ENCODE measurements around the gene PTCH1.

Gene PTCH1

GRCh38 chr9:95425910-95426551, 90.7 kb downstream of the PTCH1 start:
- Histone ChIP-seq H2AFZ (ENCODE audit: insufficient read depth, low read length, poor library complexity) (peak overlapping the region; percentile 50), H4K8ac (ENCODE audit: low read depth, low read length) (peak overlapping the region; percentile 17), H3K9ac (ENCODE audit: low read length) (peak overlapping the region; percentile 7), H3K14ac (ENCODE audit: low read length) (peak overlapping the region; percentile 35), H2BK5ac (ENCODE audit: low read depth, low read length, poor library complexity) (peak overlapping the region; percentile 16), H3K4me3 (ENCODE audit: low read depth, low read length) (peak overlapping the region; percentile 42), H3K9me3 (ENCODE audit: insufficient read depth, low read depth, low read length) (peaks cover 1% of the 10 kb centered on the region), H3K4ac (ENCODE audit: low read depth, low read length) (no peak overlapping the region), H3K27ac (ENCODE audit: low read depth, low read length) (no peak overlapping the region), H3K36me3 (ENCODE audit: control insufficient read depth in 1 of 2, insufficient read depth in 2 of 2, low read length in 2 of 2) (peaks cover 2 to 3% of the 10 kb centered on the region in 2 experiments), H3K4me2 (ENCODE audit: low read length) (peak overlapping the region; percentile 88), H3K18ac (ENCODE audit: low read length) (no peak overlapping the region), H2AK5ac (ENCODE audit: low read length) (peak overlapping the region; percentile 79), H4K12ac (ENCODE audit: low read depth, low read length) (peak overlapping the region; percentile 35), H3K79me2 (ENCODE audit: control insufficient read depth, insufficient read depth, low read length, poor library complexity) (peaks cover 2% of the 10 kb centered on the region), H2BK12ac (ENCODE audit: low read length) (no peak overlapping the region), H3K79me1 (ENCODE audit: low read length) (peaks cover 9% of the 10 kb centered on the region), H3K23ac (ENCODE audit: low read length) (no peak overlapping the region), H3K4me1 (ENCODE audit: control insufficient read depth in 1 of 2, insufficient read depth in 2 of 2, low read length in 2 of 2) (no peaks in the 10 kb centered on the region), H3K27me3 (ENCODE audit: insufficient read depth, low read length) (no peaks in the 10 kb centered on the region), H4K91ac (ENCODE audit: low read depth, low read length) (peak overlapping the region; percentile 59), H2BK120ac (ENCODE audit: insufficient read depth, low read length, poor library complexity) (peak overlapping the region; percentile 36)
- WGBS (ENCODE audit: extremely low coverage, insufficient coverage, insufficient read length), result no CpG with 5 or more reads among the region's 11 CpGs
- DNase-seq, result no peak

GRCh38 chr9:95422650-95423049, 94.1 kb downstream of the PTCH1 start:
- Histone ChIP-seq H2BK5ac (ENCODE audit: low read depth, low read length, poor library complexity) (no peak overlapping the region), H3K79me2 (ENCODE audit: control insufficient read depth, insufficient read depth, low read length, poor library complexity) (peaks cover 2% of the 10 kb centered on the region), H2AFZ (ENCODE audit: insufficient read depth, low read length, poor library complexity) (no peak overlapping the region), H3K9ac (ENCODE audit: low read length) (no peak overlapping the region), H3K4me1 (ENCODE audit: control insufficient read depth in 1 of 2, insufficient read depth in 2 of 2, low read length in 2 of 2) (no peaks in the 10 kb centered on the region), H3K27ac (ENCODE audit: low read depth, low read length) (no peak overlapping the region), H2BK120ac (ENCODE audit: insufficient read depth, low read length, poor library complexity) (no peak overlapping the region), H3K27me3 (ENCODE audit: insufficient read depth, low read length) (no peaks in the 10 kb centered on the region), H2AK5ac (ENCODE audit: low read length) (no peak overlapping the region), H3K79me1 (ENCODE audit: low read length) (peaks cover 9% of the 10 kb centered on the region), H3K4ac (ENCODE audit: low read depth, low read length) (no peak overlapping the region), H3K14ac (ENCODE audit: low read length) (no peak overlapping the region), H3K18ac (ENCODE audit: low read length) (no peak overlapping the region), H4K91ac (ENCODE audit: low read depth, low read length) (no peak overlapping the region), H3K36me3 (ENCODE audit: control insufficient read depth in 1 of 2, insufficient read depth in 2 of 2, low read length in 2 of 2) (peaks cover 2 to 3% of the 10 kb centered on the region in 2 experiments), H4K8ac (ENCODE audit: low read depth, low read length) (no peak overlapping the region), H3K4me2 (ENCODE audit: low read length) (no peak overlapping the region), H3K23ac (ENCODE audit: low read length) (no peak overlapping the region), H4K12ac (ENCODE audit: low read depth, low read length) (no peak overlapping the region), H3K4me3 (ENCODE audit: low read depth, low read length) (no peak overlapping the region), H2BK12ac (ENCODE audit: low read length) (no peak overlapping the region), H3K9me3 (ENCODE audit: insufficient read depth, low read depth, low read length) (peaks cover 1% of the 10 kb centered on the region)
- no CpG with 5 or more reads among the region's 1 CpG for WGBS (ENCODE audit: extremely low coverage, insufficient coverage, insufficient read length)
- DNase-seq, result no peak

DNA sequence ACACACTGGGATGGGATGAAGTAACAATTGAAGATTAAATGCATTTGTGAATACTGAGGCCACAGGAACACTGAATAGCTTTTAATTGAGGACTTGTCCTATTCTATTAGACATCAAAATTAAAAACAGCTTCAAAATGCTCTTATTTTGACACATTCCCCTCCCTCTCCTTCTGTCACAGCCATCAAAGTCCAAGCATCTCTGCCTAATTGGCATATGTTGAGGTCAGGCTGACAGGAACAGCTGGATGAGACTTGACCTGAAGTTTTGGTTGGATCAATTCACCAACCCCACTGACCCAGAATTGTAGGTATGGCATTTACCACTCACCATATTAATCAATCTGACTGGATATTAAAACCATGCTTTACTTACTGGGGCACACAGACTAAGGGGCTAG, 96.3 kb downstream of the PTCH1 start:
- Histone ChIP-seq H2AK5ac (ENCODE audit: low read length) (no peak overlapping the region), H3K27me3 (ENCODE audit: insufficient read depth, low read length) (no peaks in the 10 kb centered on the region), H3K14ac (ENCODE audit: low read length) (no peak overlapping the region), H2BK12ac (ENCODE audit: low read length) (no peak overlapping the region), H3K9ac (ENCODE audit: low read length) (no peak overlapping the region), H3K36me3 (ENCODE audit: control insufficient read depth in 1 of 2, insufficient read depth in 2 of 2, low read length in 2 of 2) (peaks cover 2 to 3% of the 10 kb centered on the region in 2 experiments), H3K27ac (ENCODE audit: low read depth, low read length) (no peak overlapping the region), H3K4me1 (ENCODE audit: control insufficient read depth in 1 of 2, insufficient read depth in 2 of 2, low read length in 2 of 2) (no peaks in the 10 kb centered on the region), H3K4me3 (ENCODE audit: low read depth, low read length) (no peak overlapping the region), H3K23ac (ENCODE audit: low read length) (no peak overlapping the region), H4K8ac (ENCODE audit: low read depth, low read length) (no peak overlapping the region), H3K4ac (ENCODE audit: low read depth, low read length) (no peak overlapping the region), H4K91ac (ENCODE audit: low read depth, low read length) (no peak overlapping the region), H3K4me2 (ENCODE audit: low read length) (no peak overlapping the region), H3K9me3 (ENCODE audit: insufficient read depth, low read depth, low read length) (peaks cover 1% of the 10 kb centered on the region), H4K12ac (ENCODE audit: low read depth, low read length) (no peak overlapping the region), H3K18ac (ENCODE audit: low read length) (no peak overlapping the region), H3K79me1 (ENCODE audit: low read length) (no peaks in the 10 kb centered on the region), H2AFZ (ENCODE audit: insufficient read depth, low read length, poor library complexity) (no peak overlapping the region), H2BK120ac (ENCODE audit: insufficient read depth, low read length, poor library complexity) (no peak overlapping the region), H3K79me2 (ENCODE audit: control insufficient read depth, insufficient read depth, low read length, poor library complexity) (no peaks in the 10 kb centered on the region), H2BK5ac (ENCODE audit: low read depth, low read length, poor library complexity) (no peak overlapping the region)
- no peak for DNase-seq

- Histone ChIP-seq H4K8ac (ENCODE audit: low read depth, low read length) (no peak overlapping the region), H3K14ac (ENCODE audit: low read length) (no peak overlapping the region), H2BK120ac (ENCODE audit: insufficient read depth, low read length, poor library complexity) (no peak overlapping the region), H2BK5ac (ENCODE audit: low read depth, low read length, poor library complexity) (no peak overlapping the region), H3K4ac (ENCODE audit: low read depth, low read length) (no peak overlapping the region), H3K9ac (ENCODE audit: low read length) (no peak overlapping the region), H3K4me1 (ENCODE audit: control insufficient read depth in 1 of 2, insufficient read depth in 2 of 2, low read length in 2 of 2) (no peaks in the 10 kb centered on the region), H3K4me3 (ENCODE audit: low read depth, low read length) (no peak overlapping the region), H2BK12ac (ENCODE audit: low read length) (no peak overlapping the region), H2AFZ (ENCODE audit: insufficient read depth, low read length, poor library complexity) (no peak overlapping the region), H3K79me1 (ENCODE audit: low read length) (no peaks in the 10 kb centered on the region), H3K27me3 (ENCODE audit: insufficient read depth, low read length) (no peaks in the 10 kb centered on the region), H3K4me2 (ENCODE audit: low read length) (no peak overlapping the region), H3K9me3 (ENCODE audit: insufficient read depth, low read depth, low read length) (peaks cover 1% of the 10 kb centered on the region), H4K12ac (ENCODE audit: low read depth, low read length) (no peak overlapping the region), H3K36me3 (ENCODE audit: control insufficient read depth in 1 of 2, insufficient read depth in 2 of 2, low read length in 2 of 2) (peaks cover 2% of the 10 kb centered on the region in 2 experiments), H4K91ac (ENCODE audit: low read depth, low read length) (no peak overlapping the region), H3K18ac (ENCODE audit: low read length) (no peak overlapping the region), H2AK5ac (ENCODE audit: low read length) (no peak overlapping the region), H3K79me2 (ENCODE audit: control insufficient read depth, insufficient read depth, low read length, poor library complexity) (no peaks in the 10 kb centered on the region), H3K27ac (ENCODE audit: low read depth, low read length) (no peak overlapping the region), H3K23ac (ENCODE audit: low read length) (no peak overlapping the region)
- no peak for DNase-seq
Measured at GRCh38 chr9:95419444-95419843, 97.3 kb downstream of the PTCH1 start.

All from trophoblast cell (in vitro differentiated cells and primary cell).